ENCODE measurements around the gene HIVEP3. TPM values are rescaled to one million over a fixed set of nuclear protein-coding genes. Genes with fewer than 3 reads are reported as not detected.

The HIVEP3 gene
- total and polyA plus RNA-seq, 11 donors, result 3.2 to 11.9 (median 5.0) TPM

DNA sequence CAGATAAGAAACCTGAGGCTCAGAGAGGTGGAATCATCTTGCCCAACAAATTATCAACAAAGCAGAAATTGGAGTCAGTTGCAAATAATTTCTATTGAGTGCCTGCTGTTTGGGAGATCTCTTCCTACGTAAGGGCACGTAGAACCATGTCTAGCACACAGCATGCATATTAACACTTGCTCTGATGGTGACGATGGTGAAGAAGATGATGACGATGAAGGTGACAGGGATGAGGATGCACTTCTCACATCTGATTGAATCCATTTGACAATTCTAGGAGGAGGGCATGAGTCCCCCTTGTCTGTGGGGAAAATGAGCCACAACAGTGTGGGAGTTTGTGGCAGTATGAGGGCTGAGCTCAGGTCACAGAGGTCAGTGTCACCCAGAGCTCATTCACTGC is 183.6 kb downstream of the HIVEP3 start:
- TF ChIP-seq, protein P1, sequence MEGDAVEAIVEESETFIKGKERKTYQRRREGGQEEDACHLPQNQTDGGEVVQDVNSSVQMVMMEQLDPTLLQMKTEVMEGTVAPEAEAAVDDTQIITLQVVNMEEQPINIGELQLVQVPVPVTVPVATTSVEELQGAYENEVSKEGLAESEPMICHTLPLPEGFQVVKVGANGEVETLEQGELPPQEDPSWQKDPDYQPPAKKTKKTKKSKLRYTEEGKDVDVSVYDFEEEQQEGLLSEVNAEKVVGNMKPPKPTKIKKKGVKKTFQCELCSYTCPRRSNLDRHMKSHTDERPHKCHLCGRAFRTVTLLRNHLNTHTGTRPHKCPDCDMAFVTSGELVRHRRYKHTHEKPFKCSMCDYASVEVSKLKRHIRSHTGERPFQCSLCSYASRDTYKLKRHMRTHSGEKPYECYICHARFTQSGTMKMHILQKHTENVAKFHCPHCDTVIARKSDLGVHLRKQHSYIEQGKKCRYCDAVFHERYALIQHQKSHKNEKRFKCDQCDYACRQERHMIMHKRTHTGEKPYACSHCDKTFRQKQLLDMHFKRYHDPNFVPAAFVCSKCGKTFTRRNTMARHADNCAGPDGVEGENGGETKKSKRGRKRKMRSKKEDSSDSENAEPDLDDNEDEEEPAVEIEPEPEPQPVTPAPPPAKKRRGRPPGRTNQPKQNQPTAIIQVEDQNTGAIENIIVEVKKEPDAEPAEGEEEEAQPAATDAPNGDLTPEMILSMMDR (IDR thresholded peaks at IDR 0.05), result no peak
- TF ChIP-seq POLR2A (IDR thresholded peaks at IDR 0.05), result no peak
- no peaks in the 10 kb centered on the region for H3K27me3 ChIP-seq
- H3K36me3 ChIP-seq, result no peaks in the 10 kb centered on the region
- peak overlapping the region in 1 of 12 donors; percentile 24 for H3K27ac ChIP-seq
- WGBS, 4 donors, result 93 to 97% (median 94%) methylated on average over 4 of the region's 4 CpGs
- H3K4me3 ChIP-seq, result no peak overlapping the region
- DNase-seq (no peak), ATAC-seq (peak in 2 of 4 donors; percentile 8 to 9)
- H3K4me1 ChIP-seq, result peaks cover 0 to 82% (median 17%) of the 10 kb centered on the region in 12 donors
- intact Hi-C loops (cut with DNase I), result no loop called here
- H3K9me3 ChIP-seq, result no peaks in the 10 kb centered on the region

DNA sequence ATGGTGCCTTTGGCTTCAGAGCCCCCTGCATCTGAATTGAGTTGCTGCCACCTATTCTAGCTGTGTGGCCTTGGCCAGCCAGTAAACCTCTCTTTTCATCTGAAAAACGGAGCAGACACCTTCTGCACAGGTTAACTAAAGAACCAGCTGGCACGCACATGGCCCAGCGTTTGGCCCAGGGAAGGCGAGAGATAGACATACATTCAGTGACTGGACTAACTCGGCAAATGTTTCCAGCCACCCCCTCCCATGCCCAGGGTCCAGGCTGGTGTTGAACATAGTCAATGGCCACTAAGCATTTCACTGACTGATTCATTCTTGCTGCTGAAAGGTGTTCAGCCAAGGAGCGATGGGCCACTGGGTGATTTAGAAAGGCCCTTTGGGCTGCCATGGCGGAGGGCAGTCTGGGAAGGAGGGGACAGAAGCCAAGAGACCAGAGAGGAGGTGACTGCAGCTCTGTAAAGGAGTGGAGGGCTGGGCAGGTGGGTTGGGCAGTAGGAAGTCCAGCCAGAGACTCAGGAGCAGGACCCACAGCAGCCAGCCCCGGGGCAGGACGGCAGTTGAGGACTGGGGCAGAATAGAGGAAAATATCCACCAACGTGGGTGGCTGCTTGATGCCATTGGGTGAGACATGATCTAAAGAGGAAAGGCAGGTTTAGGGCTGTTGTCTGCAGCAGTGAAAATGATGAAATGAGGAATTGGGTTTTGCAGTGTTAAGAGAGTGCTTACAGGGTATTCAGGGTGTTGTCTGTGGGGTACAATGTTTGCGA is 184.3 kb downstream of the HIVEP3 start:
- H3K4me1 ChIP-seq, result peaks cover 0 to 82% (median 20%) of the 10 kb centered on the region in 12 donors
- ATAC-seq (no peak), DNase-seq (no peak)
- H3K36me3 ChIP-seq, result no peaks in the 10 kb centered on the region
- 90 to 95% (median 93%) methylated on average over 11 of the region's 11 CpGs for WGBS, 4 donors
- no peak for TF ChIP-seq POLR2A (IDR thresholded peaks at IDR 0.05)
- TF ChIP-seq, protein P1 (IDR thresholded peaks at IDR 0.05), result no peak
- intact Hi-C loops (cut with DNase I), result loop anchor here in 1 of 10 donors (5.0 kb wide), 1 partner anchor 72 kb away; no protein-coding TSS in a partner anchor
- H3K27me3 ChIP-seq, result no peaks in the 10 kb centered on the region
- H3K4me3 ChIP-seq, result no peak overlapping the region
- H3K9me3 ChIP-seq, result no peaks in the 10 kb centered on the region
- H3K27ac ChIP-seq, result no peak overlapping the region

DNA sequence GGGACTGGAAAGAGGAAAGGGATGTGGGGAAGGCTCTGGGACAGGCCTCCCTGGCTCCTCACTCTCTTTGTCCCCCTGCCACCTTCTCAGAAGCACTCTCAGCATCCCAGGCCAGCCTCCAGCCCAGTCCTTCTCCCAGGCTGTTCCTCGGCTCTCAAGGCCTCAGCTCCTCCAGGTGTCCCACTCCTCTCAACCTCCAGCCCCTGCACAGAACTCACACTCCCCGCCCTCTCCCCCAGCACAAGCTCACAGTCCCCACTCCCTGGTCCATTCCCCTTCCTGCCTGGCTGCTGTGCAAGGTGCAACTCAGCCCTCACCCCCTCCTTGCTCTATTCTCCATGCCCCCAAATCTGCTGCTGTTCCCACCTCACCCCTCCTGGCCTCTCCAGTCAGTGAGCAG is 185.0 kb downstream of the HIVEP3 start:
- ATAC-seq (no peak), DNase-seq (no peak)
- H3K27ac ChIP-seq, result no peak overlapping the region
- 92 to 95% (median 93%) methylated on average over 2 of the region's 2 CpGs for WGBS, 4 donors
- H3K27me3 ChIP-seq, result no peaks in the 10 kb centered on the region
- intact Hi-C loops (cut with DNase I), result loop anchor here in 1 of 10 donors (5.0 kb wide), 1 partner anchor 71 kb away; no protein-coding TSS in a partner anchor
- no peak overlapping the region for H3K4me3 ChIP-seq
- no peaks in the 10 kb centered on the region for H3K9me3 ChIP-seq
- H3K36me3 ChIP-seq, result no peaks in the 10 kb centered on the region
- TF ChIP-seq POLR2A (IDR thresholded peaks at IDR 0.05), result no peak
- TF ChIP-seq, protein P1 (IDR thresholded peaks at IDR 0.05), result no peak
- peaks cover 0 to 82% (median 23%) of the 10 kb centered on the region in 12 donors for H3K4me1 ChIP-seq

DNA sequence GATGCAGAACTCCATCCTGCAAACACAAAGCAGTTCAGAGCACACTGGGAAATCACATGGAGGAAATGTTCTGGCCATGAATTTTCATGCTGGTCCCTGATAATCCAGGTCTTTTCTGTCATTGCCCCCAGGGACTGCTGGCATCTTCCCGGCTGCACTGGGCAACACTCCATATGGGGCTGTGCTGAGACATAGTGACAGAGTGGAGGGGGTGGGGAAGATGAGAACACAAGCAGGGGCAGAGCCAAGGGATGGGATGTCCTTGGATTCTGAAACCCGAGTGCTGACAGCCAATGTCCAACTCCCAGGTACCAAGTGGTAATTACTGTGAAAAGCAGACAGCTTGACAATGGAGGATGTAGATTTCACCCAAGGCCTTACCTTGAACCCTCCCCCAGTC is 185.7 kb downstream of the HIVEP3 start:
- H3K27ac ChIP-seq, result no peak overlapping the region

More for the DNA sequence above, 185.7 kb downstream of the HIVEP3 start:
- TF ChIP-seq, protein P1 (IDR thresholded peaks at IDR 0.05), result no peak
- no peak for TF ChIP-seq POLR2A (IDR thresholded peaks at IDR 0.05)
- no peaks in the 10 kb centered on the region for H3K27me3 ChIP-seq
- no peak overlapping the region for H3K4me3 ChIP-seq
- no peaks in the 10 kb centered on the region for H3K36me3 ChIP-seq
- ATAC-seq (peak in 3 of 4 donors; percentile 44 to 62 (median 54)), DNase-seq (peak in 1 of 5 donors; percentile 41)
- intact Hi-C loops (cut with DNase I), result loop anchor here in 1 of 10 donors (5.0 kb wide), 1 partner anchor 71 kb away; no protein-coding TSS in a partner anchor
- WGBS, 4 donors, result 54 to 60% (median 57%) methylated on average over 2 of the region's 2 CpGs
- H3K9me3 ChIP-seq, result no peaks in the 10 kb centered on the region
- peaks cover 0 to 82% (median 30%) of the 10 kb centered on the region in 12 donors for H3K4me1 ChIP-seq

Data from heart left ventricle (tissue), 16 donors.